HG03135 (cell line): ENCODE data around the gene NEIL3.
A peak's percentile ranks its signal among the peaks of the same experiment; 100 is the strongest.
"Not testable (repeated sequence)": the region's sequence is repeated elsewhere in the genome, so short reads cannot be mapped to it uniquely, and the experiment has no call there.

Source experiments
- ATAC-seq: cut with Tn5 transposase; IDR thresholded peaks from one replicate; pipeline ENCODE4 v1.9.1; 2021; ENCODE audit warnings: mild to moderate bottlenecking, moderate library complexity; ENCODE audit not compliant: unreplicated experiment

NEIL3 gene

GRCh38 chr4:177301126-177301639 lies 8.5 kb upstream of the NEIL3 start:
- ATAC-seq = no peak

GRCh38 chr4:177302371-177303100 lies 7.1 kb upstream of the NEIL3 start:
- no peak for ATAC-seq

GRCh38 chr4:177304094-177304493 lies 5.6 kb upstream of the NEIL3 start:
- no peak for ATAC-seq

- not testable (repeated sequence) for ATAC-seq
Measured at GRCh38 chr4:177304864-177305263, 4.8 kb upstream of the NEIL3 start.

GRCh38 chr4:177308125-177308524 lies 1.5 kb upstream of the NEIL3 start:
- ATAC-seq = no peak

- ATAC-seq = peak; percentile 1
Measured at GRCh38 chr4:177308847-177309521, 690 bp upstream of the NEIL3 start.

GRCh38 chr4:177311589-177311988 lies 1.9 kb downstream of the NEIL3 start:
- no peak for ATAC-seq

- no peak for ATAC-seq
Measured at GRCh38 chr4:177313263-177313662, 3.6 kb downstream of the NEIL3 start.

- ATAC-seq = peak; percentile 54
Measured at GRCh38 chr4:177315767-177316464, 6.2 kb downstream of the NEIL3 start.

- no peak for ATAC-seq
Measured at GRCh38 chr4:177320721-177321120, 11.0 kb downstream of the NEIL3 start.

- ATAC-seq = no peak
Measured at GRCh38 chr4:177321647-177322046, 12.0 kb downstream of the NEIL3 start.

- ATAC-seq = no peak
Measured at GRCh38 chr4:177322266-177322665, 12.6 kb downstream of the NEIL3 start.

- no peak for ATAC-seq
Measured at GRCh38 chr4:177322881-177323280, 13.2 kb downstream of the NEIL3 start.

- no peak for ATAC-seq
Measured at GRCh38 chr4:177323416-177323815, 13.7 kb downstream of the NEIL3 start.

- no peak for ATAC-seq
Measured at GRCh38 chr4:177332119-177332518, 22.4 kb downstream of the NEIL3 start.

GRCh38 chr4:177339477-177340374 lies 30.1 kb downstream of the NEIL3 start:
- ATAC-seq = peak; percentile 99

GRCh38 chr4:177348348-177348747 lies 38.7 kb downstream of the NEIL3 start:
- ATAC-seq = no peak

- ATAC-seq = no peak
Measured at GRCh38 chr4:177349191-177349590, 39.5 kb downstream of the NEIL3 start.

GRCh38 chr4:177351622-177352244 lies 42.1 kb downstream of the NEIL3 start:
- no peak for ATAC-seq

GRCh38 chr4:177356206-177356605 lies 46.5 kb downstream of the NEIL3 start:
- ATAC-seq = no peak
